Measurements from ENCODE around the gene FBXO27. TPM values are rescaled to one million over a fixed set of nuclear protein-coding genes. Genes with fewer than 3 reads are reported as not detected.
"Not testable (repeated sequence)": the region's sequence is repeated elsewhere in the genome, so short reads cannot be mapped to it uniquely, and the experiment has no call there.

FBXO27 gene
- total RNA-seq, result 0.27 and 0.61 TPM in 2 replicates

DNA sequence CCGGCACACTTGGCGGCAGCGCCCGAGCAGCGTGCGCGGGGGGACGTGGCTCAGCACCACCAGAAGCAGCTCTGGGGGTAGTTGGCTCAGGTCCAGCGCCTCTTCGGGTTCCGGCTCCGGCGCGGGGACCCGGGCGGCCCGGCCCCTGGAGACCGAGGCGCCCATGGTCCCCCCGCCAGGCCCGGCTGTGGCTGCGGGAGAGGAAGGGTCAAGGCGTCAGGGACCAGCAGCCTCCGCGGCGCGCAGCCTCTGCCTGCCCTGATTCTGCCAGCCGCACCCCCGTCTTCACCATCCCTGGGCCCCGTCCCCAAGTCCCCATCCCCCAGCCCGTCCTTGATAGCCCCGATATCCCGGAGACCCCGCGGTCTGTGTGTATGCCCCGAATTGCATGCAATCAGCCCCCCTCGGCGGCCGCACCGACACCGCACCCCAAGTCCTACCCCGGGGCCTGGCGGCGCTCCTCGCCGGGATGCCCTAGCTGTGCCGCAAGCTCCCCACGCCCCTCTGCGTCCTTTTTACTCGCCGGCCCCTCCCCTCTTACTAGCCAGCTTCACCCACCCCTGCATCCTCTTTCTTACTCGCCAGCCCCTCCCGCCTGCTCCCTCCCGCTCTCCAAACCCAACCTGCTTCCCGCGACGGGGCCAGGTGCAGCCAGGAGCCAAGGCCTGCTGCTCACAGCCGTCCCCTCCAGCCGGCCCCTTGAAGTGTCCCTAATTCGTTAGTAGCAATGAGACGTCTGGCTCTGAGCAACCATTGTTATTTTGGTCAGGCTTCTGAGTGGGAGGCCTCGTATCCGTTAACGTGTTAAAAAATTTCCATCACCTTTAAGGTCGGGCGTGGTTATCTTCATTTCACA, at the start of gene FBXO27:
TSS of gene FBXO27 (minus strand) at position 487 of the 856 bp plus-strand sequence. CDS start at position 165, 322 bp downstream.
- intact Hi-C loops (cut with micrococcal nuclease), result no loop called here

- intact Hi-C loops (cut with micrococcal nuclease), result no loop called here
Observed at GRCh38 chr19:39080431-39080830, 48.1 kb upstream of the FBXO27 start.

- intact Hi-C loops (cut with micrococcal nuclease), result no loop called here
Observed at GRCh38 chr19:39078436-39079200, 46.3 kb upstream of the FBXO27 start.

DNA sequence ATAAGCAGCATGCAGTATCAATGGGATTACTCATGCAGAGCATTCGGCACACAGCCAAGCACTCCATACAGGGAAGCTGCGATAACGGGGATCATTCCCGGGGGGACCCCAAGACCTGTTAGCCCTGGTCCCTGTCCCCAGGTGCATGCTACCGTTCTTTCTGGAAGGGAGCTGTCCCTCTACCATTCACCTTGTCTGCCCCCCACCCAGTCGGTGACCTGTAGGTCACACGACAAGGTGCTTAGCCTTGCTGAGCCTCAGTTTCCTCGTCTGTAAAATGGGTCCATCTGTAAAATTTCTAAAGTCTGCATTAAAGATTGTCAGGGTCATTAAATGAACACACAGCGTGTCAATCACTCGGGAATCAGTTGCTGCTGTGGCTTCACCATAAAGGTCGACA, 45.0 kb upstream of the FBXO27 start:
- intact Hi-C loops (cut with micrococcal nuclease), result no loop called here

GRCh38 chr19:39074942-39075341, 42.6 kb upstream of the FBXO27 start:
- intact Hi-C loops (cut with micrococcal nuclease), result no loop called here

- intact Hi-C loops (cut with micrococcal nuclease), result no loop called here
Observed at GRCh38 chr19:39074205-39074692, 41.9 kb upstream of the FBXO27 start.

DNA sequence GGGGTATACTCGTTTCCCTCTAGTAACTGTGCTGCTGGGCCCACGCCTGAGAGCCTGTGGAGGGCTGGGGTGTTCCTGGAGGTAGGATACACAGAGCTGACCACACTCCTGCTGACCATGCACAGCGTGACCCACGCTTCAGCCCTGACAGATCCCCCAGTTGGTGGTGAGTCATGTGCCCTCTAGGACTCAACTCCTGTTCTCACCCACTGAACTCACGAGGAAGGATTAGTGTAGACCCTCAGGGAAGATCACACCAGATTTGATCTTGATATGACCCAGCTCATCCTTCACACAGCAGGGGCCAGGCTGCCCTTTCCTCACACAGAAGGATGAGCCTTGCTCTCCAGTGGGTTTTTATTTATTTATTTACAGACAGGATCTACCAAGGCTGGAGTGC, 38.5 kb upstream of the FBXO27 start:
- intact Hi-C loops (cut with micrococcal nuclease), result loop anchor here (1.0 kb wide), 1 partner anchor 39 kb away; no protein-coding TSS in a partner anchor

- intact Hi-C loops (cut with micrococcal nuclease), result not testable (repeated sequence)
Observed at GRCh38 chr19:39068259-39068658, 35.9 kb upstream of the FBXO27 start.

GRCh38 chr19:39067104-39067503, 34.8 kb upstream of the FBXO27 start:
- intact Hi-C loops (cut with micrococcal nuclease), result no loop called here

DNA sequence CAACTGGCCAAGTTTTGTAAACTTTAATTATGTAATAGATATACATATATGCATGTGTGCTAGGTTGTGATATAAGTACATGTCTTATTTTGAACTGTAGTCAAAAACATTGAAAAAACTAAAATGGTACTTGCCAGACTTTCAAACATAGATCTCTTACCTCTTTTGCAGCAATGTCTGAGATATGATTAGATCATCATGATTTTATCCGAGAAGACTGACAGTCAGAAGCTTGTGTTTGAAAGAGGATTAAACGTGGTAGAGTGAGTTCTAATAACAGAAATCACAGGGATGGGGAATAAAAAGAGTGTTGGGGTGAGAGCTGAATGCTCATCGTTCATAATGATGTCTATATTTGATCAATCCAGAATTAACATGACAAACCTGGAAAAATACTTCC, 33.6 kb upstream of the FBXO27 start:
- intact Hi-C loops (cut with micrococcal nuclease), result no loop called here

- intact Hi-C loops (cut with micrococcal nuclease), result no loop called here
Observed at GRCh38 chr19:39064405-39064804, 32.1 kb upstream of the FBXO27 start.

- intact Hi-C loops (cut with micrococcal nuclease), result no loop called here
Observed at GRCh38 chr19:39060171-39060570, 27.8 kb upstream of the FBXO27 start.

DNA sequence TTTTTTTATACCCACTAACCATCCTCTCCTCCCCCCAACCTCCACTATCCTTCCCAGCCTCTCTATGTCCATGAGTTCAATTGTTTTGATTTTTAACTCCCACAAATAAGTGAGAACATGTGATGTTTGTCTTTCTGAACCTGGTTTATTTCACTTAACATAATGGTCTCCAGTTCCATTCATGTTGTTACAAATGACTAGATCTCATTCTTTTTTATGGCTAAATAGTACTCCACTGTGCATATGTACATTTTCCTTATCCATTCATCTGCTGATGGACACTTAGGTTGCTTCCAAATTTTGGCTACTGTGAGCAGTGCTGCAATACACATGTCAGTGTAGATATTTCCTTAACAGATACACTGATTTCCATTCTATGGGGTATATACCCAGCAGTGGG, 27.0 kb upstream of the FBXO27 start:
- intact Hi-C loops (cut with micrococcal nuclease), result no loop called here

GRCh38 chr19:39057615-39058014, 25.3 kb upstream of the FBXO27 start:
- intact Hi-C loops (cut with micrococcal nuclease), result no loop called here

DNA sequence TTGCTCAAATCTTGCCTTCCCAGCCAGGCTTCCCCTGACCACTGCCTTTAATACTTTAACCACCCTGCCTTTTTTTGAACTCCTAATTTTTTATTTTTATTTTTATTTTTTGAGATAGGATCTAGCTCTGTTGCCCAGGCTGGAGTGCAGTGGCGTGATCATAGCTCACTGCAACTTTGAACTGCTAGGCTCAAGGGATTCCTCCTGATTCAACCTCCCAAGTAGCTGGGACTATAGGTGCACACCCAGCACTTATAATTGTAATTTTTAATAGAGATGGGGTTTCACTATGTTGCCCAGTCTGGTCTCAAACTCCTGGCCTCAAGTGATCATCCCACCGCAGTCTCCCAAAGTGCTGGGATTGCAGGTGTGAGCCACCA, 21.7 kb upstream of the FBXO27 start:
- intact Hi-C loops (cut with micrococcal nuclease), result no loop called here

DNA sequence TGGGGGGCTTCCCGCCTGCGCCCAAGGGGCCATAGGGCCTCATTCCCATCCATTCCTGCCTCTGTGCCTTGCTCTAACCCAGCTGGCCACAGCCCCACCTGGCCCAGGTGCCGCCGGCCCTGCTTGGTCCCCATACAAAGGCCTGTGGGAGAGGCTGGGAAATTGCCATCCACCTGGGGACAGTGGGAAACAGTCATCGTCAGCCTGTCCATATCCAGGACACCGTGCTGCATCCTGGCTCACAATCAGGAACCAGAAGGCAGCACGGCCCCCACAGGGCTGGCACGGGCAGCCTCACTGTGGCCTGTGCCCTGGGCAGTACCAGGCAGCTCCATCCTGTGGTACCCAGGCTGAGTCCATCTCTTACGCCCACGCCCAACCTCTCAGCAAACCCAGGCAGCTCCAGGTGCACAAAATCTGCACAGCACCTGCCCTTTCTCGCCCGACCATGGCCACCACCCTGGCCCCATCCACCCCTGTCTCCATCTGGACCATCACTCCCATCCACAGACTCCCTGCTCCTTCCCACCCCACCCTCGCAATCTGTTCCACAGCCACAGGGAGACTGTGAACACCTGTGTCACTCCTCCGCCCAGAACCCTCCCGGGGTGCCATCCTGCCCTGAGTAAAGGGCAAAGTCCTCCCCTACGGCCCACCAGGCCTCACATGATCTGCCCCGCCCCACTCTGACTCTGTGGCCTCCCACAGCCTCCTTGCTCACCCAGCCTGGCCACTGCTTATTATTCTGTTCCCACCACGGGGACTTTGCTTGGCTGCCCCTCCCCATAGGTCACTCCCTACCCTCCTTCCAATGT, 21.1 kb upstream of the FBXO27 start:
- intact Hi-C loops (cut with micrococcal nuclease), result no loop called here

DNA sequence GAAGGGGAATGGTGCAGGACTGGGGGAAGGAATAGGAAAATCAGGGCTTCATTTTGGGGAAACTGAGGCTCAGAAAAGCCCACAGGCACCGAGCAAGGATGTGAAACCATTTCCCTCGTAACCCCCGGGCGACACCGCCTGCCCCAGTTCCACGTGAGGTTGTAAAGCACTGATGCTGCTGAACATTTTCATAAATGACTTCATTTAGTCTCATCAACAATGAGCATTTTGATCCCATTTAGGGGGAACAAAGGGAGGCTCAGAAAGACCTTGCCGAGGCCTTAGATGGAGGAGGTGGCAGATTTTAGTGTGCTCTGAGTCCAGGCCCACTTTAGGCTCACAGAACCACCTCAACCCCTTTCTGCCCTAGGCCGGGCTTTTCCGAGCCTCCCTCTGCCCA, 20.5 kb upstream of the FBXO27 start:
- intact Hi-C loops (cut with micrococcal nuclease), result no loop called here

DNA sequence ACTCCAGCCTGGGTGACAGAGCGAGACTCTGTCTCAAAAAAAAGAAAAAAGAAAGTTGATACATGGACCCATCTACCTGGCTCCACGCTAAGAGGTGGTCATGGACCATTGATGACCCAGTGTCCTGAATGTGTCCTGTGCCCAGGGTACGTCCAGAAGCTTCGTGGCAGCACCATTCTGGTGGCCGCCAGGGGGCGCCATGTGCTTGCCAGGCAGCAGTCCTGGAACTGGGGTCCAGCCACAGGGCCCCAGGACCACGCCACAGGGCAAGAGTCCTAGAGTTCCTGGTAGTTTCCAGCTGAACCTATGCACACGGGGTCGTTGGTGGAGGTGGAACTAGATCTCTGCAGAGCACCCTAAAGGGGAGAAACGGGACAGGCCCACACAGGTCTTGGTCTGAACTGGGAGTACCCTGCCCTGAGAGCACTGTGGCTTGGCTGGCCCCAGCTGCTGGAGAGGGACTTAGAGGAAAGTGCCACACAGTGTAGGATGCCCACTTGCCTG, 19.9 kb upstream of the FBXO27 start:
- intact Hi-C loops (cut with micrococcal nuclease), result no loop called here

DNA sequence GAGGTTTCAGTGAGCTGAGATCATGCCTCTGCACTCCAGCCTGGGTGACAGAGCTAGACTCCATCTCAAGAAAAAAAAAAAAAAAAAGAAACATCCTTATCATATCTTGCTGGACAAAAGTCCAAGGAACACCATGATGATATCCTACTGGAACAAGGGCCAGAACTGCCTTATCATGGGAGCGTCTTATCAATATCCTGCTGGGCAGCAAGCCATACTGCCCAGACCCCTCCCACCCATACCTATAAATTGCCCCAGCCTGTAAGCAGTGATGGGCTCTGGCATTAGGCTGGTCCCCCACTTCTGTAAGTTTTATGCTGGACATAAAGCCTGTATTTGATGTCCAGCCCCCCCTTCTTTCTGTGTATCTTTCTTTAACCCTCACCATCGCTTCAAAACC, 14.7 kb upstream of the FBXO27 start:
- intact Hi-C loops (cut with micrococcal nuclease), result no loop called here

- intact Hi-C loops (cut with micrococcal nuclease), result no loop called here
Observed at GRCh38 chr19:39046037-39046821, 13.9 kb upstream of the FBXO27 start.

Data from T-helper 2 cell treated with Interferon-gamma antibody and Interleukin-4, amounts not matched to agents 100 ng/mL and 5 ng/mL, for 36 hours (primary cell).